ENCODE data around the gene SHISA5.
"Not testable (repeated sequence)": the region's sequence is repeated elsewhere in the genome, so short reads cannot be mapped to it uniquely, and the experiment has no call there.

The SHISA5 gene

DNA sequence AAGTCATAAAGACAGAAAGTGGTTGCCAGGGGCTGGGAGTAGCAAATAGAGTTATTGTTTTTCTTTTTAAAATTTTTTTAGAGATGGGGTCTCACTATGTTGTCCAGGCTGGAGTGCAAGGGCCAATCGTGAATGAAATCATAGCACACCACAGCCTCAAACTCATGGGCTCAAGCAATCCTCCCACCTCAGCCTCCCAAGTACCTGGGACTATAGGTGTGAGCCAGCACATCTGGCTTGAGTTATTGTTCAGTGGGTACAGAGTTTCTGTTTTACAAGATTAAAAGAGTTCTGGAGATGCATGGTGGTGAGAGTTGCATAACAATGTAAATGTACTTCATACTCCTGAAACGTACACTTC is 29.0 kb upstream of the SHISA5 start:
- TF ChIP-seq, protein P1, sequence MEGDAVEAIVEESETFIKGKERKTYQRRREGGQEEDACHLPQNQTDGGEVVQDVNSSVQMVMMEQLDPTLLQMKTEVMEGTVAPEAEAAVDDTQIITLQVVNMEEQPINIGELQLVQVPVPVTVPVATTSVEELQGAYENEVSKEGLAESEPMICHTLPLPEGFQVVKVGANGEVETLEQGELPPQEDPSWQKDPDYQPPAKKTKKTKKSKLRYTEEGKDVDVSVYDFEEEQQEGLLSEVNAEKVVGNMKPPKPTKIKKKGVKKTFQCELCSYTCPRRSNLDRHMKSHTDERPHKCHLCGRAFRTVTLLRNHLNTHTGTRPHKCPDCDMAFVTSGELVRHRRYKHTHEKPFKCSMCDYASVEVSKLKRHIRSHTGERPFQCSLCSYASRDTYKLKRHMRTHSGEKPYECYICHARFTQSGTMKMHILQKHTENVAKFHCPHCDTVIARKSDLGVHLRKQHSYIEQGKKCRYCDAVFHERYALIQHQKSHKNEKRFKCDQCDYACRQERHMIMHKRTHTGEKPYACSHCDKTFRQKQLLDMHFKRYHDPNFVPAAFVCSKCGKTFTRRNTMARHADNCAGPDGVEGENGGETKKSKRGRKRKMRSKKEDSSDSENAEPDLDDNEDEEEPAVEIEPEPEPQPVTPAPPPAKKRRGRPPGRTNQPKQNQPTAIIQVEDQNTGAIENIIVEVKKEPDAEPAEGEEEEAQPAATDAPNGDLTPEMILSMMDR (conservative IDR thresholded peaks at IDR 0.05; ENCODE audit: low read depth, low read length), result no peak
- H3K4me3 ChIP-seq (ENCODE audit: low read depth, low read length), result no peak overlapping the region

DNA sequence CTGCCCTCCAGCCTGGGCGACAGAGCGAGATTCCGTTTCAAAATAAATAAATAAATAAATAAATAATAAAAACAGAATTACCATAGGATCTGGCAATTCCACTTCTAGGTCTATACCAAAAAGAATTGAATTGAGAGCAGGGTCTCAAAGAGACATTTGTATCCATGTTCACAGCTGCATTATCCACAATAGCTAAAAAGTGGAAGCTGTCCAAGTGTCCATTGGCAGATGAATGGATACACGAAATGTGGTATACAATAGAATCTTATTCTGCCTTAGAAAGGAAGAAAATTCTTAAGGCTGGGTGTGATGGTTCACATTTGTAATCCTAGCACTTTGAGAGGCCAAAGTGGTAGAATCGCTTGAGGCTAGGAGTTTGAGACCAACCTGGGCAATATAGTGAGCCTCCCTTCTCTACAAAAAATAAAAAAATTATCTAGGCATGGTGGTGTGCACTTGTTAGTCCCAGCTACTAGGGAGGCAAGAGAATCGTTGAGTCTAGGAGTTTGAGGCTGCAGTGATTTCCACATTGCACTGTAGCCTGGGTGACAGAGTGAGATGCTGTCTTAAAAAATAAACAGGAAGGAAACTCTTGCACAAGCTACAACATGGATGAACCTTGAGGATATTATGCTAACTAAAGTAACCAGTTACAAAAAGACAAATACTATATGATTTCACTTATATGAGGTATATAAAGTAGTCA is 28.4 kb upstream of the SHISA5 start:
- no peak overlapping the region for H3K4me3 ChIP-seq (ENCODE audit: low read depth, low read length)
- TF ChIP-seq, protein P1 (conservative IDR thresholded peaks at IDR 0.05; ENCODE audit: low read depth, low read length), result no peak
- no peak for DNase-seq (ENCODE audit: low read depth)

More for the DNA sequence above, 29.0 kb upstream of the SHISA5 start:
- no peak for DNase-seq (ENCODE audit: low read depth)

DNA sequence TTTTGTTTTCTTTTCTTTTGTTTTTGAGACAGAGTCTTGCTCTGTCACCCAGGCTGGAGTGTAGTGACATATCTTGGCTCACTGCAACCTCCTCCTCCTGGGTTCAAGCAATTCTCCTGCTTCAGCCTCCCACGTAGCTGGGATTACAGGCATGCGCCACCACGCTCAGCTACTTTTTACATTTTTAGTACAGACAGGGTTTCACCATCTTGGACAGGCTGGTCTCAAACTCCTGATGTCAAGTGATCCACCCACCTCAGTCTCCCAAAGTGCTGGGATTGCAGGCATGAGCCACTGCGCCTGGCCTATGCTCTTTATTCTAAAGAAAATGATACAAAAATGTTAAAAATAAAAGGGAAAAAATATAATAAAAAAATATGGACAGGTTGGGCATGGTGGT is 26.7 kb upstream of the SHISA5 start:
- not testable (repeated sequence) for H3K4me3 ChIP-seq (ENCODE audit: low read depth, low read length); DNase-seq (ENCODE audit: low read depth)

DNA sequence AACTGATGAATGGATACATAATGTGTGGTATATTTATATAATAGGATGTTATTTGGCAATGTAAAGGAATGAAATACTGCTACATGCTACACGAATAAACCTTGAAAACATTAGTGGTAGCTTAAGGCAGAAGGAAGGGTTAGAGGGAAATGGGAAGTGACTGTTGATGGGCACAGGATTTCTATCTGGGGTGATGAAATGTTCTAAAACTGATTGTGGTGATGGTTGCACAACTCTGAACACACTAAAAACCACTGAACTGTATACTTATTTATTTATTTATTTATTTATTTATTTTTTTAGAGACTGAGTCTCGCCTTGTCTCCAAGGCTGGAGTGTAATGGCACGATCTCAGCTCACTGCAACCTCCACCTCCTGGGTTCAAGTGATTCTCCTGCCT is 24.8 kb upstream of the SHISA5 start:
- peak; percentile 27 for DNase-seq (ENCODE audit: low read depth)
- TF ChIP-seq, protein P1 (conservative IDR thresholded peaks at IDR 0.05; ENCODE audit: low read depth, low read length), result no peak
- no peak overlapping the region for H3K4me3 ChIP-seq (ENCODE audit: low read depth, low read length)

DNA sequence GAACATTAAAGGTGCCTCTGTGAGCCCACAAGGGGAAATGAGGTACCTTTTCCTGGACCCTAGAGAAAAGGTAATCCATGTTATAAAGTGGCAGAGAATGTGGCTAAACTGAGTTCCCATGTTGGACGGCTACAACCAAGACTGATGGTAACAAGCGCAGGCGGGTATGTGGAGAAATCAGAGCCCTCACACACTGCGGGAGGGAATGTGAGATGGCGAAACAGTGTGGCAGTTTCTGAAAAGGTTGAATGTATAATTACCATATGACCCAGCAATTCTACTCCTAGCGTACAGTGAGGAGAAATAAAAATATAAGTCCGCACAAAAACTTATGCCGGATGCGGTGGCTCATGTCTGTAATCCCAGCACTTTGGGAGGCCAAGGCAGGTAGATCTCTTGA is 24.1 kb upstream of the SHISA5 start:
- TF ChIP-seq, protein P1 (conservative IDR thresholded peaks at IDR 0.05; ENCODE audit: low read depth, low read length), result no peak
- no peak overlapping the region for H3K4me3 ChIP-seq (ENCODE audit: low read depth, low read length)
- DNase-seq (ENCODE audit: low read depth), result no peak

DNA sequence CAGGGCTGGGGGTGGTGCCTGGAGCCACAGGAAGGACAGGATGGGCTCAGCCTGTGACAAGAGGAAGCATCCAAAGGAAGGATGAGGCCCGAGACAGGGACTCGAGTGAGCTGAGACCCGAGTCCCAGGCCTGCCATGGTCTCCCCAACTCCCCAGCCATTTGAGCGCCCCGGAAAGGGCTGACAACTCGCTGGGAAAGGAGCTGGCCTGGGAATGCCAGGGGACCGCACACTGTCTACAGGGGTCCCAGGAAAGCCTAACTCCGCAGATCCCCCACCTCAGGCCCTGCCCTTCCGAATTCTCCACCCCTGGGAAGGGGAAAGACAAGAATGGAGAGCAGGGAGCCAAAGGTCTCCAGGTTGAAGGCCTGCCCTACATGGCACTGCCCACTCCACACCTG is 21.0 kb upstream of the SHISA5 start:
- TF ChIP-seq, protein P1 (conservative IDR thresholded peaks at IDR 0.05; ENCODE audit: low read depth, low read length), result no peak
- no peak for DNase-seq (ENCODE audit: low read depth)
- no peak overlapping the region for H3K4me3 ChIP-seq (ENCODE audit: low read depth, low read length)

DNA sequence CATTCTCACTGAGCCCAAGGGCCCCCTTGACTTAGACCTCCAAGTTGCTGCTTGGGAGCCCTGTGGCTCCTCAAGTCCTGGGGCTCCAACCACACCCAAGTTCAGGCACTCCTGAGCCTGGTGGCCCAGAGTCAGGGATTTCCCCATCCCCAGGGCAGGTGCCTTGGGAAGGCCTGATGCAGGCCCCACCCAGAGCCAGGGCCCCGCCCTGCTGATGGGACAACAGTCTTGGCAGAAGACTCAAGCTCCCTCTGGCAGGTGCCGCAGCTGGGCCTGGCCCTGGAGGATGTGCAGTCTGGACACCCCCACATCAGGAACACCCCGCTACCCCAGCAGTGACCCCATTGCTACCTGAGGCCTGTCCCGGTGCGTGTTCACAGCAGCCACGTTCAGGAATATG is 17.7 kb upstream of the SHISA5 start:
- TF ChIP-seq, protein P1 (conservative IDR thresholded peaks at IDR 0.05; ENCODE audit: low read depth, low read length), result no peak
- no peak for DNase-seq (ENCODE audit: low read depth)

More for the DNA sequence above, 17.7 kb upstream of the SHISA5 start:
- H3K4me3 ChIP-seq (ENCODE audit: low read depth, low read length), result no peak overlapping the region
